GM12891 (cell line): ENCODE data around the gene STRADB.

Experiments used
- POLR2A ChIP-seq: IDR thresholded peaks from 2 replicates; pipeline ENCODE4 v1.6.1; 2011; ENCODE audit warnings: low read depth, low read length, control low read depth
- POLR2AphosphoS5 ChIP-seq: IDR thresholded peaks from 2 replicates; pipeline ENCODE4 v1.6.1; 2011; ENCODE audit warnings: low read depth, low read length, control low read depth

DNA sequence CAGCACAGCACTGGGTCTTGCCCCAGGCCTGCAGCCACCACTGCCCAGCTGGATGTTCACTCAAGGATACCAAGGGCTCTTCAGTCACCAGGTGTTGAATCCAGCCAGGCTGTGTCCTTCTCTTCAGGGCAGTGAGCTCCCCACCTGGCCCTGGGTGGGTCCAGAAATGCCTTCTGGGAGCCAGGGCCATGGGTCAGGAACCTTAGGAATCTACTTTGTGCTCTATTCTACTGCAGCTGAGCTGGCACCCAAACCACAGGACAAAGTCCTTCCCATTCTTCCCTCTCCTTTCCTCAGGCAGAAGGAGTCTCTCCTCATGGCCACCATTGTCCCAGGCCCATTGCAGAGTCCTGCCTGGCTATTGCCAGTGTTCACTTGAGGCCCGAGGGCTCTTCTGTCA lies 13.0 kb downstream of the STRADB start:
- no peak for TF ChIP-seq POLR2A
- no peak for TF ChIP-seq POLR2AphosphoS5
